SK-N-SH (cell line): Measurements from ENCODE around the gene ABLIM1. TPM values are rescaled to one million over a fixed set of nuclear protein-coding genes. Genes with fewer than 3 reads are reported as not detected.
A peak's percentile ranks its signal among the peaks of the same experiment; 100 is the strongest.

Experiments
- CTCF ChIA-PET: fragments of 300-600, 350-600 bp; formaldehyde crosslinking; extraction: SDS; loops from one replicate; lab custom pipeline; 2021; lab: Yijun Ruan, JAX
- POLR2A ChIA-PET: fragments of 350-600 bp; sonication (Branson Sonifier 250); formaldehyde crosslinking; extraction: SDS; loops from one replicate; lab custom pipeline; 2020; ENCODE audit warnings: antibody characterized with exemption, inconsistent platforms; lab: Yijun Ruan, JAX
- DNase-seq: peaks from one replicate; pipeline ENCODE4 v3.0.0; 2012
- H2AFZ ChIP-seq: fragments of 200-600 bp; sonication (generic); 2 replicates; pipeline ENCODE4 v1.8.1; 2016; ENCODE audit warnings: antibody characterized with exemption, mild to moderate bottlenecking, low read depth
- H3F3A ChIP-seq: fragments of 200-600 bp; sonication (generic); replicated peaks from 2 replicates; pipeline ENCODE3; 2016; ENCODE audit warnings: antibody characterized with exemption, mild to moderate bottlenecking; ENCODE audit not compliant: insufficient read depth
- H3K27ac ChIP-seq, 2 experiments: fragments of 200-500 bp in 1 of 2; fragments of 200-600 bp in 1 of 2; sonication (Bioruptor generic) in 1 of 2; sonication (generic), shearing (Covaris generic) in 1 of 2; 2 replicates each; pipeline versions ENCODE4 v1.5.1 to v1.6.1; 2014 to 2016; ENCODE audit warnings: low read depth in 2 of 2, inconsistent platforms in 1 of 2, low read length in 1 of 2, mild to moderate bottlenecking in 1 of 2, mixed read lengths in 1 of 2
- H3K27me3 ChIP-seq: fragments of 200-600 bp; sonication (generic), shearing (Covaris generic); 2 replicates; pipeline ENCODE4 v1.6.1; 2016; ENCODE audit warnings: mixed run types; ENCODE audit not compliant: insufficient read depth
- H3K36me3 ChIP-seq, 2 experiments: fragments of 200-500 bp in 1 of 2; fragments of 200-600 bp in 1 of 2; sonication (Bioruptor generic) in 1 of 2; sonication (generic) in 1 of 2; replicated peaks in 1 of 2; 2 replicates each; pipeline versions ENCODE3 to v1.5.1; 2014 to 2016; ENCODE audit warnings: low read length in 1 of 2, mild to moderate bottlenecking in 1 of 2; ENCODE audit not compliant: insufficient read depth in 2 of 2, control insufficient read depth in 1 of 2
- H3K4me1 ChIP-seq, 2 experiments: fragments of 200-500 bp in 1 of 2; fragments of 200-600 bp in 1 of 2; sonication (Bioruptor generic) in 1 of 2; sonication (generic), shearing (Covaris generic) in 1 of 2; 2 replicates each; pipeline versions ENCODE4 v1.5.1 to v1.6.1; 2014 to 2016; ENCODE audit warnings: low read depth in 1 of 2, low read length in 1 of 2, mixed run types in 1 of 2; ENCODE audit not compliant: insufficient read depth in 2 of 2, control insufficient read depth in 1 of 2
- H3K4me2 ChIP-seq: fragments of 200-600 bp; sonication (generic), shearing (Covaris generic); 2 replicates; pipeline ENCODE4 v1.6.1; 2017; ENCODE audit warnings: mixed run types
- H3K4me3 ChIP-seq, 2 experiments: fragments of 200-500 bp in 1 of 2; fragments of 200-600 bp in 1 of 2; sonication (Bioruptor generic) in 1 of 2; sonication (generic), shearing (Covaris generic) in 1 of 2; 2 replicates each; pipeline versions ENCODE4 v1.5.1 to v1.8.1; 2014 to 2016; ENCODE audit warnings: low read depth in 2 of 2, inconsistent platforms in 1 of 2, low read length in 1 of 2, mild to moderate bottlenecking in 1 of 2, mixed read lengths in 1 of 2, moderate library complexity in 1 of 2
- H3K79me2 ChIP-seq: fragments of 200-600 bp; sonication (generic); 2 replicates; pipeline ENCODE4 v1.8.1; 2017; ENCODE audit warnings: mild to moderate bottlenecking; ENCODE audit not compliant: insufficient read depth
- H3K9ac ChIP-seq: fragments of 200-600 bp; sonication (generic); 2 replicates; pipeline ENCODE4 v1.6.1; 2017; ENCODE audit warnings: mixed run types
- H3K9me2 ChIP-seq: fragments of 200-600 bp; sonication (generic); 2 replicates; pipeline ENCODE4 v1.6.1; 2017; ENCODE audit warnings: mixed run types
- H3K9me3 ChIP-seq: fragments of 200-600 bp; sonication (generic); 2 replicates; pipeline ENCODE4 v1.6.1; 2017; ENCODE audit warnings: mixed run types, mild to moderate bottlenecking, moderate library complexity
- H4K20me1 ChIP-seq: fragments of 200-600 bp; sonication (generic); 2 replicates; pipeline ENCODE4 v1.6.1; 2017; ENCODE audit warnings: mild to moderate bottlenecking, mixed run types; ENCODE audit not compliant: insufficient read depth
- CTCF ChIP-seq: fragments of 200-600 bp; sonication (generic); IDR thresholded peaks from 2 replicates; pipeline ENCODE4 v1.6.1; 2017; ENCODE audit warnings: antibody characterized with exemption, mild to moderate bottlenecking, moderate library complexity
- EP300 ChIP-seq, 2 experiments: IDR thresholded peaks; 2 replicates each; pipeline versions ENCODE4 v1.4.0 to v1.6.1; 2012; ENCODE audit warnings: borderline replicate concordance in 1 of 2, low read depth in 1 of 2, low read length in 1 of 2
- EZH2phosphoT487 ChIP-seq: fragments of 200-600 bp; sonication (generic); IDR thresholded peaks from 2 replicates; pipeline ENCODE4 v1.6.1; 2017; ENCODE audit warnings: low read depth, mixed run types, mild to moderate bottlenecking, antibody characterized with exemption, moderate library complexity, borderline replicate concordance
- GABPA ChIP-seq: IDR thresholded peaks from 2 replicates; pipeline ENCODE4 v1.4.0; 2012; ENCODE audit warnings: low read depth, mild to moderate bottlenecking
- PBX3 ChIP-seq: IDR thresholded peaks from 2 replicates; pipeline ENCODE4; 2012
- POLR2AphosphoS5 ChIP-seq: IDR thresholded peaks from 2 replicates; pipeline ENCODE4 v1.6.1; 2012; ENCODE audit warnings: low read depth, low read length
- REST ChIP-seq: IDR thresholded peaks from 2 replicates; pipeline ENCODE4 v1.6.1; 2012; ENCODE audit warnings: mild to moderate bottlenecking, low read depth, low read length, moderate library complexity
- RXRA ChIP-seq: IDR thresholded peaks from 2 replicates; pipeline ENCODE4 v1.4.0; 2012; ENCODE audit warnings: low read depth, mild to moderate bottlenecking, borderline replicate concordance
- WGBS: methylation state at CpG from one replicate; pipeline ENCODE4 v1.1.6; 2017; ENCODE audit warnings: low lambda C conversion rate; 5-methylcytosine and 5-hydroxymethylcytosine counted together
- polyA plus RNA-seq, 3 experiments: library from polyadenylated mRNA; depleted of rRNA; stranded (reverse); fragments of >200 nt; gene quantifications; 2 replicates each; pipeline ENCODE4 v1.2.3, GENCODE V29; 2012

ABLIM1 gene
- polyA plus RNA-seq, 1 of the 3 experiments (the other 2 are of a cell fraction): 16.1 TPM

GRCh38 chr10:114525368-114525949, 132.6 kb downstream of the ABLIM1 start:
- Histone ChIP-seq H3K27ac (peak overlapping the region in 1 of 2 experiments; percentile 93; a peak in 2 of 4 replicates), H3K4me3 (peak overlapping the region in 1 of 2 experiments; percentile 53; a peak in 2 of 4 replicates), H3K27me3 (no peaks in the 10 kb centered on the region), H3K9ac (no peak overlapping the region), H3K79me2 (no peaks in the 10 kb centered on the region), H3K4me1 (peaks cover 0 to 22% of the 10 kb centered on the region in 2 experiments; a peak in 2 of 4 replicates), H3K9me3 (no peaks in the 10 kb centered on the region), H3F3A (peaks cover under 1% of the 10 kb centered on the region), H4K20me1 (no peaks in the 10 kb centered on the region), H3K36me3 (no peaks in the 10 kb centered on the region), H3K9me2 (no peaks in the 10 kb centered on the region), H3K4me2 (peak overlapping the region; percentile 76; the same call in 1 of the 2 replicates), H2AFZ (no peak overlapping the region)
- CTCF ChIA-PET: interaction anchor here (0.6 to 2.6 kb wide), 8 partner anchors 12 to 890 kb away, joined by 3 to 16 read pairs (median 4); no protein-coding TSS in a partner anchor
- WGBS: 70% methylated on average over 8 of the region's 8 CpGs
- POLR2A ChIA-PET: interaction anchor here (1.4 to 1.7 kb wide), 3 partner anchors 9 to 38 kb away, joined by 3 to 6 read pairs (median 3); no protein-coding TSS in a partner anchor
- no peak for TF ChIP-seq REST
- no peak for TF ChIP-seq POLR2AphosphoS5
- no peak for TF ChIP-seq GABPA
- no peak for TF ChIP-seq RXRA
- TF ChIP-seq CTCF: no peak
- TF ChIP-seq EP300 (IDR thresholded peaks at IDR 0.05; ENCODE audit: borderline replicate concordance in 1 of 2, low read depth in 1 of 2, low read length in 1 of 2): no peak
- no peak for TF ChIP-seq PBX3
- no peak for TF ChIP-seq EZH2phosphoT487
- no peak for DNase-seq
